Activated CD8-positive, alpha-beta memory T cell treated with anti-CD3 and anti-CD28 coated beads for 48 hours (primary cell): ENCODE data around the gene GLI3.

ENCODE experiments used
- DNase-seq, 3 experiments: peaks; one replicate each; pipeline ENCODE4 v3.0.0-alpha.2; 2020; ENCODE audit warnings: low read depth in 2 of 3, low spot score in 2 of 3

Gene GLI3

GRCh38 chr7:42085531-42085930, 151.5 kb downstream of the GLI3 start:
- DNase-seq: no peak

- no peak for DNase-seq
These were observed 152.7 kb downstream of the GLI3 start for GRCh38 chr7:42084263-42084662.

GRCh38 chr7:42083284-42083683, 153.7 kb downstream of the GLI3 start:
- no peak for DNase-seq

GRCh38 chr7:42082144-42082543, 154.9 kb downstream of the GLI3 start:
- no peak for DNase-seq

- no peak for DNase-seq
These were observed 155.3 kb downstream of the GLI3 start for GRCh38 chr7:42081671-42082070.

- DNase-seq: no peak
These were observed 156.0 kb downstream of the GLI3 start for GRCh38 chr7:42080841-42081586.

GRCh38 chr7:42077271-42078135, 159.5 kb downstream of the GLI3 start:
- no peak for DNase-seq

- DNase-seq: no peak
These were observed 160.1 kb downstream of the GLI3 start for GRCh38 chr7:42076870-42077269.

GRCh38 chr7:42075418-42075817, 161.6 kb downstream of the GLI3 start:
- DNase-seq: no peak

GRCh38 chr7:42074076-42074475, 162.9 kb downstream of the GLI3 start:
- DNase-seq: no peak

GRCh38 chr7:42071372-42072261, 165.4 kb downstream of the GLI3 start:
- DNase-seq: no peak

- no peak for DNase-seq
These were observed 166.9 kb downstream of the GLI3 start for GRCh38 chr7:42070068-42070467.

GRCh38 chr7:42069590-42069989, 167.4 kb downstream of the GLI3 start:
- no peak for DNase-seq

- DNase-seq: no peak
These were observed 168.3 kb downstream of the GLI3 start for GRCh38 chr7:42068554-42069280.

- DNase-seq: no peak
These were observed 171.1 kb downstream of the GLI3 start for GRCh38 chr7:42065942-42066341.

GRCh38 chr7:42065015-42065414, 172.0 kb downstream of the GLI3 start:
- no peak for DNase-seq

GRCh38 chr7:42064534-42064933, 172.5 kb downstream of the GLI3 start:
- DNase-seq: no peak

GRCh38 chr7:42059275-42059674, 177.7 kb downstream of the GLI3 start:
- DNase-seq: no peak

GRCh38 chr7:42057331-42057730, 179.7 kb downstream of the GLI3 start:
- DNase-seq: no peak

- no peak for DNase-seq
These were observed 181.8 kb downstream of the GLI3 start for GRCh38 chr7:42055171-42055570.

GRCh38 chr7:42053834-42054233, 183.2 kb downstream of the GLI3 start:
- DNase-seq: no peak
